ENCODE results near the gene DCDC2C.

The DCDC2C gene

GRCh38 chr2:3703757-3704355, 481 bp downstream of the DCDC2C start:
- in situ Hi-C loops (cut with HindIII; ENCODE audit: low pct_ligation_motif_present, low pct_unique_long_range_greater_than_20kb, low sequenced_read_pairs): no loop called here
- no peak for DNase-seq

- no peak for DNase-seq
- in situ Hi-C loops (cut with HindIII; ENCODE audit: low pct_ligation_motif_present, low pct_unique_long_range_greater_than_20kb, low sequenced_read_pairs): no loop called here
These were observed 1.3 kb downstream of the DCDC2C start for GRCh38 chr2:3704692-3705091.

GRCh38 chr2:3705782-3706181, 2.4 kb downstream of the DCDC2C start:
- no peak for DNase-seq
- in situ Hi-C loops (cut with HindIII; ENCODE audit: low pct_ligation_motif_present, low pct_unique_long_range_greater_than_20kb, low sequenced_read_pairs): no loop called here

GRCh38 chr2:3706892-3707291, 3.5 kb downstream of the DCDC2C start:
- no peak for DNase-seq
- in situ Hi-C loops (cut with HindIII; ENCODE audit: low pct_ligation_motif_present, low pct_unique_long_range_greater_than_20kb, low sequenced_read_pairs): no loop called here

GRCh38 chr2:3708576-3708975, 5.2 kb downstream of the DCDC2C start:
- in situ Hi-C loops (cut with HindIII; ENCODE audit: low pct_ligation_motif_present, low pct_unique_long_range_greater_than_20kb, low sequenced_read_pairs): no loop called here
- no peak for DNase-seq

GRCh38 chr2:3709225-3709624, 5.8 kb downstream of the DCDC2C start:
- DNase-seq: no peak
- in situ Hi-C loops (cut with HindIII; ENCODE audit: low pct_ligation_motif_present, low pct_unique_long_range_greater_than_20kb, low sequenced_read_pairs): no loop called here

- in situ Hi-C loops (cut with HindIII; ENCODE audit: low pct_ligation_motif_present, low pct_unique_long_range_greater_than_20kb, low sequenced_read_pairs): no loop called here
- no peak for DNase-seq
These were observed 9.0 kb downstream of the DCDC2C start for GRCh38 chr2:3712424-3712823.

- no peak for DNase-seq
- in situ Hi-C loops (cut with HindIII; ENCODE audit: low pct_ligation_motif_present, low pct_unique_long_range_greater_than_20kb, low sequenced_read_pairs): no loop called here
These were observed 9.6 kb downstream of the DCDC2C start for GRCh38 chr2:3712831-3713503.

GRCh38 chr2:3718679-3719078, 15.3 kb downstream of the DCDC2C start:
- no peak for DNase-seq
- in situ Hi-C loops (cut with HindIII; ENCODE audit: low pct_ligation_motif_present, low pct_unique_long_range_greater_than_20kb, low sequenced_read_pairs): no loop called here

- DNase-seq: no peak
- in situ Hi-C loops (cut with HindIII; ENCODE audit: low pct_ligation_motif_present, low pct_unique_long_range_greater_than_20kb, low sequenced_read_pairs): no loop called here
These were observed 21.6 kb downstream of the DCDC2C start for GRCh38 chr2:3725002-3725401.

- no peak for DNase-seq
- in situ Hi-C loops (cut with HindIII; ENCODE audit: low pct_ligation_motif_present, low pct_unique_long_range_greater_than_20kb, low sequenced_read_pairs): no loop called here
These were observed 22.3 kb downstream of the DCDC2C start for GRCh38 chr2:3725458-3726250.

- in situ Hi-C loops (cut with HindIII; ENCODE audit: low pct_ligation_motif_present, low pct_unique_long_range_greater_than_20kb, low sequenced_read_pairs): no loop called here
- DNase-seq: no peak
These were observed 23.1 kb downstream of the DCDC2C start for GRCh38 chr2:3726511-3726910.

- no peak for DNase-seq
- in situ Hi-C loops (cut with HindIII; ENCODE audit: low pct_ligation_motif_present, low pct_unique_long_range_greater_than_20kb, low sequenced_read_pairs): no loop called here
These were observed 24.1 kb downstream of the DCDC2C start for GRCh38 chr2:3727397-3728045.

GRCh38 chr2:3728104-3729054, 25.0 kb downstream of the DCDC2C start:
- DNase-seq: peak; percentile 46
- in situ Hi-C loops (cut with HindIII; ENCODE audit: low pct_ligation_motif_present, low pct_unique_long_range_greater_than_20kb, low sequenced_read_pairs): no loop called here

GRCh38 chr2:3729055-3729448, 25.7 kb downstream of the DCDC2C start:
- in situ Hi-C loops (cut with HindIII; ENCODE audit: low pct_ligation_motif_present, low pct_unique_long_range_greater_than_20kb, low sequenced_read_pairs): no loop called here
- no peak for DNase-seq

GRCh38 chr2:3729786-3730185, 26.4 kb downstream of the DCDC2C start:
- in situ Hi-C loops (cut with HindIII; ENCODE audit: low pct_ligation_motif_present, low pct_unique_long_range_greater_than_20kb, low sequenced_read_pairs): no loop called here
- DNase-seq: no peak

GRCh38 chr2:3730646-3731045, 27.3 kb downstream of the DCDC2C start:
- in situ Hi-C loops (cut with HindIII; ENCODE audit: low pct_ligation_motif_present, low pct_unique_long_range_greater_than_20kb, low sequenced_read_pairs): no loop called here
- DNase-seq: no peak

- no peak for DNase-seq
- in situ Hi-C loops (cut with HindIII; ENCODE audit: low pct_ligation_motif_present, low pct_unique_long_range_greater_than_20kb, low sequenced_read_pairs): no loop called here
These were observed 28.5 kb downstream of the DCDC2C start for GRCh38 chr2:3731829-3732228.

All from ACHN (cell line).